HG02884 (cell line): Measurements from ENCODE around the gene ZBTB39.
"Not testable (repeated sequence)": the region's sequence is repeated elsewhere in the genome, so short reads cannot be mapped to it uniquely, and the experiment has no call there.

Source experiments
- ATAC-seq: cut with Tn5 transposase; IDR thresholded peaks from one replicate; pipeline ENCODE4 v1.9.1; 2021; ENCODE audit warnings: mild to moderate bottlenecking, moderate library complexity; ENCODE audit not compliant: unreplicated experiment

ZBTB39 gene

GRCh38 chr12:57005980-57006808 is at the start of gene ZBTB39:
Gene ZBTB39 (minus strand): TSS chr12:57006546. CDS start chr12:57004917, 1,629 bp downstream.
- ATAC-seq: peak; percentile 59

GRCh38 chr12:57055824-57056223 is 49.5 kb upstream of the ZBTB39 start:
- no peak for ATAC-seq

GRCh38 chr12:57053901-57054300 is 47.6 kb upstream of the ZBTB39 start:
- ATAC-seq: not testable (repeated sequence)

GRCh38 chr12:57053146-57053545 is 46.8 kb upstream of the ZBTB39 start:
- not testable (repeated sequence) for ATAC-seq

GRCh38 chr12:57051011-57051410 is 44.7 kb upstream of the ZBTB39 start:
- ATAC-seq: no peak

GRCh38 chr12:57049890-57050289 is 43.5 kb upstream of the ZBTB39 start, which contains the start of gene MYO1A:
Gene MYO1A (minus strand): TSS chr12:57050129. CDS start chr12:57048323, 1,806 bp downstream.
- ATAC-seq: no peak

- ATAC-seq: no peak
Observed at GRCh38 chr12:57049119-57049446, 42.7 kb upstream of the ZBTB39 start.

GRCh38 chr12:57048423-57049118 is 42.2 kb upstream of the ZBTB39 start:
- no peak for ATAC-seq

GRCh38 chr12:57047981-57048380 is 41.6 kb upstream of the ZBTB39 start:
- no peak for ATAC-seq

- ATAC-seq: no peak
Observed at GRCh38 chr12:57046947-57047890, 40.9 kb upstream of the ZBTB39 start.

GRCh38 chr12:57046086-57046791 is 39.9 kb upstream of the ZBTB39 start:
- no peak for ATAC-seq

GRCh38 chr12:57044889-57045288 is 38.5 kb upstream of the ZBTB39 start:
- ATAC-seq: no peak

GRCh38 chr12:57044468-57044867 is 38.1 kb upstream of the ZBTB39 start:
- no peak for ATAC-seq

- no peak for ATAC-seq
Observed at GRCh38 chr12:57042695-57043094, 36.3 kb upstream of the ZBTB39 start.

GRCh38 chr12:57040750-57041149 is 34.4 kb upstream of the ZBTB39 start:
- ATAC-seq: no peak

- ATAC-seq: no peak
Observed at GRCh38 chr12:57040211-57040610, 33.9 kb upstream of the ZBTB39 start.

GRCh38 chr12:57039016-57039798 is 32.9 kb upstream of the ZBTB39 start:
- no peak for ATAC-seq

- no peak for ATAC-seq
Observed at GRCh38 chr12:57037264-57037663, 30.9 kb upstream of the ZBTB39 start.

- ATAC-seq: no peak
Observed at GRCh38 chr12:57033431-57033830, 27.1 kb upstream of the ZBTB39 start.

- ATAC-seq: no peak
Observed at GRCh38 chr12:57031789-57032188, 25.4 kb upstream of the ZBTB39 start.
